Thyroid gland (tissue), 4 donors: ENCODE measurements around the gene ADARB2.

ENCODE experiments used
- POLR2A ChIP-seq, 2 donors: fragments of 450-650 bp; IDR thresholded peaks; one replicate each; pipeline ENCODE4 v1.6.1; 2017; ENCODE audit warnings: antibody characterized with exemption in 2 of 2, mild to moderate bottlenecking in 2 of 2, moderate library complexity in 1 of 2
- TF ChIP-seq, protein P1 (sequence below), 6 experiments: fragments of 200-600 bp in 3 of 6; fragments of 450-650 bp in 3 of 6; sonication (generic) in 3 of 6; IDR thresholded peaks; one replicate each; pipeline ENCODE4 v1.5.1; 2016 to 2019; ENCODE audit warnings: antibody characterized with exemption in 6 of 6, mild to moderate bottlenecking in 2 of 6, inconsistent platforms in 1 of 6, moderate library complexity in 1 of 6

DNA sequence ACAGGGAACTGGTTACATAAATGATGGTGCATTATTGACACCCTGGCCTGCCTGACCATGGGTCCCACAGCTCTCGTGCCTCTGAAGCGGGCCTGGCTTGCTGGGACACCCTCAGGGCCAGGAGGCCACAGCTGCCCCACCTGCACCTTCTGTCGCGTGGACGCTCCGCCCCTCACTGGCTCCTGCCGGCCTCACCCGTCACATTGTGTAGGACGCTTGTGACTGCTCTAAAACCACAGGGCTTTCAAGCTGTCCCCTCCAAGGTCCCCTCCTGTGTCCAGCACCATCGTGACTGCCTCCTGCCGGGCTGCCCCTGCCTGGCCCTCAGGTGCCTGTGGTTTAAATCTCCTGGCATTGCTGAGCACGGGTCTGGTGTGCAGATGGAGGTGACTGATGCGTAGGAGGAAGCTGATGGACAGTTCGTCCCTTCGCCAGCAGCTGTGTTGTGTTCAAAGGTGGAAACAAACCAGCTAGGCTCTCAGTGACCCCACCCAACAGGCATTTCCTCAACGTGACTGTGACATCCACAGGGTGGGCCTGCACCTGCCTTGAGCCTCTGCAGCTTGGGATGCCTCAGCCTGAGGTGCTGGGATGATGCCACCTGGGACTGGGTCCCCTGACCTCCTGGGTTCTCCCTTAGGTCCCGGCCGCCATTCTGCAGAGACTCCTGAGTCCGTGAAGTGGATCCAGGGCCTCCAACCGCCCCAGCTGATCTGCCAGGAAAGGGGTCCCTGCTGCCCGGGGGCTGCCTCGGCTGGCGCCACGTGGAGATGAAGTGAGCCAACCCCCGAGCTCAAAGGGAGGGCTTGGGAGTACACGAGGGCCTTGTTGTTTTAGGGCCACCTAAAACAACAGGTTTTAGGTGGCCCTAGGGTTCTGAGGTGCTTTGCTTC lies 532.6 kb downstream of the ADARB2 start:
- TF ChIP-seq, protein P1, sequence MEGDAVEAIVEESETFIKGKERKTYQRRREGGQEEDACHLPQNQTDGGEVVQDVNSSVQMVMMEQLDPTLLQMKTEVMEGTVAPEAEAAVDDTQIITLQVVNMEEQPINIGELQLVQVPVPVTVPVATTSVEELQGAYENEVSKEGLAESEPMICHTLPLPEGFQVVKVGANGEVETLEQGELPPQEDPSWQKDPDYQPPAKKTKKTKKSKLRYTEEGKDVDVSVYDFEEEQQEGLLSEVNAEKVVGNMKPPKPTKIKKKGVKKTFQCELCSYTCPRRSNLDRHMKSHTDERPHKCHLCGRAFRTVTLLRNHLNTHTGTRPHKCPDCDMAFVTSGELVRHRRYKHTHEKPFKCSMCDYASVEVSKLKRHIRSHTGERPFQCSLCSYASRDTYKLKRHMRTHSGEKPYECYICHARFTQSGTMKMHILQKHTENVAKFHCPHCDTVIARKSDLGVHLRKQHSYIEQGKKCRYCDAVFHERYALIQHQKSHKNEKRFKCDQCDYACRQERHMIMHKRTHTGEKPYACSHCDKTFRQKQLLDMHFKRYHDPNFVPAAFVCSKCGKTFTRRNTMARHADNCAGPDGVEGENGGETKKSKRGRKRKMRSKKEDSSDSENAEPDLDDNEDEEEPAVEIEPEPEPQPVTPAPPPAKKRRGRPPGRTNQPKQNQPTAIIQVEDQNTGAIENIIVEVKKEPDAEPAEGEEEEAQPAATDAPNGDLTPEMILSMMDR (IDR thresholded peaks at IDR 0.05) = no peak
- TF ChIP-seq POLR2A (IDR thresholded peaks at IDR 0.05) = no peak
